Thyroid gland (tissue), 4 donors: ENCODE results near the gene PELI2. TPM values are rescaled to one million over a fixed set of nuclear protein-coding genes. Genes with fewer than 3 reads are reported as not detected.
"Not testable (repeated sequence)": the region's sequence is repeated elsewhere in the genome, so short reads cannot be mapped to it uniquely, and the experiment has no call there.

Experiments
- DNase-seq, 2 donors: peaks; one replicate each; pipeline ENCODE4 v3.0.0-alpha.2; 2019
- H3K27ac ChIP-seq, 3 donors: fragments of 200-600 bp; sonication (generic); 1 replicate in 2 of 3; 2 replicates in 1 of 3; pipeline ENCODE4 v1.5.1; 2016 to 2019; ENCODE audit warnings: mild to moderate bottlenecking in 1 of 3, moderate library complexity in 1 of 3
- H3K27me3 ChIP-seq: fragments of 200-600 bp; sonication (generic); one replicate; pipeline ENCODE4 v1.5.1; 2019
- H3K36me3 ChIP-seq, 2 donors: fragments of 200-600 bp; sonication (generic); one replicate each; pipeline ENCODE4 v1.5.1; 2016 to 2019
- H3K4me1 ChIP-seq, 2 donors: fragments of 200-600 bp; sonication (generic); one replicate each; pipeline ENCODE4 v1.5.1; 2017 to 2019
- H3K4me3 ChIP-seq, 3 donors: fragments of 200-600 bp; sonication (generic); replicated peaks in 1 of 3; 1 replicate in 2 of 3; 2 replicates in 1 of 3; pipeline ENCODE4 v1.5.1; 2016; ENCODE audit warnings: mild to moderate bottlenecking in 1 of 3
- H3K9me3 ChIP-seq: fragments of 200-600 bp; sonication (generic); one replicate; pipeline ENCODE4 v1.5.1; 2017
- CTCF ChIP-seq, 6 experiments: fragments of 200-600 bp in 3 of 6; fragments of 450-650 bp in 3 of 6; sonication (generic) in 3 of 6; IDR thresholded peaks; one replicate each; pipeline ENCODE4 v1.5.1; 2016 to 2019; ENCODE audit warnings: antibody characterized with exemption in 6 of 6, mild to moderate bottlenecking in 2 of 6, inconsistent platforms in 1 of 6, moderate library complexity in 1 of 6
- POLR2A ChIP-seq, 2 donors: fragments of 450-650 bp; IDR thresholded peaks; one replicate each; pipeline ENCODE4 v1.6.1; 2017; ENCODE audit warnings: antibody characterized with exemption in 2 of 2, mild to moderate bottlenecking in 2 of 2, moderate library complexity in 1 of 2
- WGBS, 2 donors: methylation state at CpG; one replicate each; pipeline ENCODE4 v1.1.5; 2017; 5-methylcytosine and 5-hydroxymethylcytosine counted together
- intact Hi-C: fragments of 100-400 bp; cut with DNase I; formaldehyde crosslinking; loops from one replicate; pipeline ENCODE4 v1.15.1; 2023
- total RNA-seq, 4 donors: library from RNA; depleted of rRNA; stranded (reverse); fragments of >200 nt; gene quantifications; one replicate each; pipeline ENCODE4 v1.2.3, GENCODE V29; 2016

Gene PELI2
- total RNA-seq, 4 donors from 2014 or later: 10.8 to 17.6 (median 13.6) TPM

DNA sequence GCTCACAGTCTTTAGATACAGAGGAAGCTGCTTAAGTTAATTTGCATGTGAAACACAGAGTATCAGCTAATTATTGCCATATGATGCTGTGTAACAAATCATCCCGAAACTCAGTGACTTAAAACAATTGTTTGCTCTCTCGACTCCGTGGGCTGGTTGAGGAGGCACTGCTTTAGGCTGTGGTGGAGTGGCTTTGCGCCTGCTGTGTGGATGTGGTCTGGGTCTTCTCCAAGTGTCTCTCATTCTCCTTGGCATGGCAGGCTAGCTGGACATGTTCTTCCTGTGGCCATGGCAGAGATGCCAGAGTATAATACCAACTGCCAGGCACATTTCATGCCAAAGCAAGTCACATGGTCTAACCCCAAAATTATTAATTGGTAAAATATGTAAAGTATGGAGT lies 40.9 kb downstream of the PELI2 start:
- no peak for TF ChIP-seq POLR2A (IDR thresholded peaks at IDR 0.05)
- no peak for TF ChIP-seq CTCF (IDR thresholded peaks at IDR 0.05)
- Histone ChIP-seq H3K27me3 (no peaks in the 10 kb centered on the region), H3K27ac (no peak overlapping the region), H3K4me1 (no peaks in the 10 kb centered on the region), H3K36me3 (no peaks in the 10 kb centered on the region), H3K4me3 (no peak overlapping the region), H3K9me3 (no peaks in the 10 kb centered on the region)
- no peak for DNase-seq
- intact Hi-C loops: no loop called here
- WGBS, 2 donors: 89 to 91% methylated on average over 4 of the region's 4 CpGs

GRCh38 chr14:56160088-56160487 lies 41.9 kb downstream of the PELI2 start:
- Histone ChIP-seq H3K4me3 (no peak overlapping the region), H3K27ac (no peak overlapping the region), H3K4me1 (no peaks in the 10 kb centered on the region), H3K36me3 (no peaks in the 10 kb centered on the region), H3K27me3 (no peaks in the 10 kb centered on the region), H3K9me3 (no peaks in the 10 kb centered on the region)
- intact Hi-C loops: no loop called here
- 40 to 45% methylated on average over 2 of the region's 2 CpGs for WGBS, 2 donors
- DNase-seq: no peak
- TF ChIP-seq POLR2A (IDR thresholded peaks at IDR 0.05) (no peak), CTCF (IDR thresholded peaks at IDR 0.05) (no peak)

- no peaks in the 10 kb centered on the region for H3K36me3 ChIP-seq
- H3K27me3 ChIP-seq: no peaks in the 10 kb centered on the region
- H3K4me1 ChIP-seq: no peaks in the 10 kb centered on the region
- no peak overlapping the region for H3K27ac ChIP-seq
- H3K4me3 ChIP-seq: no peak overlapping the region
- DNase-seq: no peak
- H3K9me3 ChIP-seq: no peaks in the 10 kb centered on the region
- WGBS, 2 donors: 97 to 100% methylated on average over 1 of the region's 1 CpG
- no peak for TF ChIP-seq CTCF (IDR thresholded peaks at IDR 0.05)
- TF ChIP-seq POLR2A (IDR thresholded peaks at IDR 0.05): no peak
- intact Hi-C loops: no loop called here
These were observed 43.4 kb downstream of the PELI2 start for GRCh38 chr14:56161658-56162057.

DNA sequence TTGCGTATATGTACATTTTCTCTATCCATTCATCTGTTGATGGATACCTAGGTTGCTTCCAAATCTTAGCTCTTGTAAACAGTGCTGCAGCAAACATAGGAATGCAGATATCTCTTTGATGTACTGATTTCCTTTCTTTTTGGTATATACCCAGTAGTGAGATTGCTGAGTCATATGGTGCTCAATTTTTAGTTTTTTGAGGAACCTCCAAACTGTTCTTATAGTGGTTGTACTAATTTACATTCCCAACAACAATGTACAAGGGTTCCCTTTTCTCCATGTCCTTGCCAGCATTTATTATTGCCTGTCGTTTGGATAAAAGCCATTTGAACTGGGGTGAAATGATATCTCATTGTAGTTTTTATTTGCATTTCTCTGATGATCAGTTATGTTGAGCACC lies 44.3 kb downstream of the PELI2 start:
- no peaks in the 10 kb centered on the region for H3K27me3 ChIP-seq
- H3K4me3 ChIP-seq: no peak overlapping the region
- intact Hi-C loops: no loop called here
- 94 to 95% methylated on average over 2 of the region's 2 CpGs for WGBS, 2 donors
- no peaks in the 10 kb centered on the region for H3K9me3 ChIP-seq
- TF ChIP-seq CTCF (IDR thresholded peaks at IDR 0.05) (no peak), POLR2A (IDR thresholded peaks at IDR 0.05) (no peak)
- H3K36me3 ChIP-seq: no peaks in the 10 kb centered on the region
- DNase-seq: no peak
- no peaks in the 10 kb centered on the region for H3K4me1 ChIP-seq
- no peak overlapping the region for H3K27ac ChIP-seq

DNA sequence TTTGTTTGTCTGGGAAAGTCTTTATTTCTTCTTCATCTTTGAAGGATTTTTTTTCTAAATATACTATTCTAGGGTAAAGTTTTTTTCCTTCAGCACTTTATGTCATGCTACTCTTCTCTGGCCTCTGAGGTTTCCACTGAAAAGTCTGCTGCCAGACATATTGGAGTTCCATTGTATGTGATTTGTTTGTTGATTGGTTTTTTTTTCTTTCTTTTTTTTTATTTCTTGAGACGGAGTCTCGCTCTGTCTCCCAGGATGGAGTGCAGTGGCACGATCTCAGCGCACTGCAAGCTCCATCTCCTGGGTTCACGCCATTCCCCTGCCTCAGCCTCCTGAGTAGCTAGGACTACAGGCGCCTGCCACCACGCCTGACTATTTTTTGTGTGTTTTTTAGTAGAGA lies 48.4 kb downstream of the PELI2 start:
- WGBS, 2 donors: 99 to 100% methylated on average over 7 of the region's 7 CpGs
- H3K4me3 ChIP-seq, DNase-seq, H3K27me3 ChIP-seq, H3K4me1 ChIP-seq, H3K27ac ChIP-seq, H3K9me3 ChIP-seq, intact Hi-C loops, H3K36me3 ChIP-seq: not testable (repeated sequence)

GRCh38 chr14:56168007-56168616 lies 49.9 kb downstream of the PELI2 start:
- peaks cover 6 to 12% of the 10 kb centered on the region in 2 donors for H3K4me1 ChIP-seq
- no peak for DNase-seq
- WGBS, 2 donors: 97 to 98% methylated on average over 3 of the region's 3 CpGs
- intact Hi-C loops: no loop called here
- no peak overlapping the region for H3K27ac ChIP-seq
- TF ChIP-seq POLR2A (IDR thresholded peaks at IDR 0.05) (no peak), CTCF (IDR thresholded peaks at IDR 0.05) (no peak)
- H3K4me3 ChIP-seq: no peak overlapping the region
- no peaks in the 10 kb centered on the region for H3K9me3 ChIP-seq
- no peaks in the 10 kb centered on the region for H3K27me3 ChIP-seq
- no peaks in the 10 kb centered on the region for H3K36me3 ChIP-seq
